GM21723 (cell line): Measurements from ENCODE around the gene SEC14L2.

ENCODE experiments used
- ATAC-seq: cut with Tn5 transposase; IDR thresholded peaks from one replicate; pipeline ENCODE4 v1.9.1; 2021; ENCODE audit warnings: mild to moderate bottlenecking, moderate library complexity; ENCODE audit not compliant: unreplicated experiment

SEC14L2 gene

DNA sequence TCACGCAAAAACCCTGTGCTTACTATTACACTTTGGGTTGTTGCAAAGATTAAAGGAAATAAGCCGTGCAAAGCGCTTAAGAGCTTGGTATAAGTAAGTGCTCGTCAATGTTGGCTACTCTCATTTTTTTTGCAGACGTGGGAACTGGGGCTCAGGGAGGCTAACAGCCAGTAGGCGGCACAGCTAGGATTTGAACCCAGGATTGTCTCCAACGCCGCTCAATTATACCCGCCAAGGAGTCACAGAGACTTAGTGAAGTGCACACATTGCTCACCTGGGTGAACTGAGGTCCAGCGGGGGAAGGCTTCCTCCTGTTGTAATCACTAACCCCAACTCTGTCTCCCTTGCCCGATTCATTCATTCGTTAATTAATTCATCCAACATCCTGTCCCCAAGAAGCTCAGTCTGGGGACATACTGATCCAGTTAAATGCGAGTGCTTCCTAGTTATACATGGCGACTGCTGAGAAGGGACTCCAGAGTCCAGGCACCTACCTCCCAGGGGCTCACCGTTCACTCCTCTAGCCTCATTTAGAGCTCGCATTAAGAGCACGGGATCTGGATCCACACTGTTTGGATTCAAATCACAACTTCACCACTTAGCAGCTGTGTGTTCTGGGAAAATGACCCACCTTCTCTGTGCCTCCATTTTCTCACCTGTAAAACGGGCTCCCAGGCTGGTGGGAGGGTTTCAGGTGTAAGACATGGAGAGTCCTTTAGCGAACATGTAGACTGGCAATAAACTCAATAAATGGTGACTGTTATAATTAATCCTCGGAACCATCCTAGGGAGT is 27.9 kb downstream of the SEC14L2 start:
- no peak for ATAC-seq

DNA sequence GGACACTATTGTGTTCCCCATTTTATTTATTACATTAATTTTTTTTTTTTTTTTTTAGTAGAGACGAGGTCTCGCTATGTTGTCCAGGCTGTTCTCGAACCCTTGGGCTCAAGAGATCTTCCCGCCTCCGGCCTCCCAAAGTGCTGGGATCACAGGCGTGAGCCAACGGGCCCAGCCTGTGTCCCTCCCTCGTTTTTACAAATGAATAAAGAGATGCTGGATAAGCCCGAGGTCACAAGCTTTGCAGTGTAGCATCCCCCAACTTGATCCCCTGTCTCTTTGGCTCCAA is 28.5 kb downstream of the SEC14L2 start:
- ATAC-seq: no peak

DNA sequence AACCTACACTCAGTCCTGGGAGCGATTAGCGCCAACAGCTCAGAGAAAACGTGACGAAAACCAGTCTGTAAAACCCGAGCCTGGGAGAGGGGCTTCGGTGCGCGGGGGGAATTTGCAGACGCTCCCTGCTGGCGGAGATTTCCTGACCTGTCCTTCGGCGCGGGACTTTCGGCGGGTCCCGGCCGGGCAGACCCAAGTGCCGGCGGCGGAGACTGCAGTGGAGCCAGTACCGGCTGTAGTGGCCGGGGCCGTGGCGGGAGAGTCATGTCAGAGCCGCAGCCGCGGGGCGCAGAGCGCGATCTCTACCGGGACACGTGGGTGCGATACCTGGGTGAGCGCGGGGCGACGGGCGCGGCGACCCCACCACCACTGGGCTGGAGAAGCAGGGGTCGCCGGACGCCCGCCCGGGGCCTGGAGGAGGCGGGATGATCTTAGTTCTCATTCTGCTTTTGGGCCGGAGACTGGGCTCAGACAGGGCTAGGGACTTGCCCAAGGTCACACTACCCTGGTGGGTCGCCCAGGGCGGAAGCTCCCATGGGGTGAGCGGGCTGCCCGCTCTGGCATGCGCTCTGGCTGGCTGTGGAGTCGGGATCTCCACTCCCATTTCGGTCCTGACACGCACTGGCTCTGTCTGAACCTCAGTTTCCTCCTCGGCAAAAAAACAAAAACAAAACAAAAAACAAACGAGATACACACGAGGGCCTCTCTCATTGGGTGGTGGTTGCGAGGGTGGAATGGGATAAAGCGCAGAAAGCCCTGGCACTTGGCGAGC is 29.0 kb downstream of the SEC14L2 start, which contains the start of gene MTFP1:
Gene MTFP1, plus strand, starts transcription at position 153 of the 772 bp plus-strand sequence. Its CDS starts 112 bp downstream, at position 265.
- no peak for ATAC-seq

DNA sequence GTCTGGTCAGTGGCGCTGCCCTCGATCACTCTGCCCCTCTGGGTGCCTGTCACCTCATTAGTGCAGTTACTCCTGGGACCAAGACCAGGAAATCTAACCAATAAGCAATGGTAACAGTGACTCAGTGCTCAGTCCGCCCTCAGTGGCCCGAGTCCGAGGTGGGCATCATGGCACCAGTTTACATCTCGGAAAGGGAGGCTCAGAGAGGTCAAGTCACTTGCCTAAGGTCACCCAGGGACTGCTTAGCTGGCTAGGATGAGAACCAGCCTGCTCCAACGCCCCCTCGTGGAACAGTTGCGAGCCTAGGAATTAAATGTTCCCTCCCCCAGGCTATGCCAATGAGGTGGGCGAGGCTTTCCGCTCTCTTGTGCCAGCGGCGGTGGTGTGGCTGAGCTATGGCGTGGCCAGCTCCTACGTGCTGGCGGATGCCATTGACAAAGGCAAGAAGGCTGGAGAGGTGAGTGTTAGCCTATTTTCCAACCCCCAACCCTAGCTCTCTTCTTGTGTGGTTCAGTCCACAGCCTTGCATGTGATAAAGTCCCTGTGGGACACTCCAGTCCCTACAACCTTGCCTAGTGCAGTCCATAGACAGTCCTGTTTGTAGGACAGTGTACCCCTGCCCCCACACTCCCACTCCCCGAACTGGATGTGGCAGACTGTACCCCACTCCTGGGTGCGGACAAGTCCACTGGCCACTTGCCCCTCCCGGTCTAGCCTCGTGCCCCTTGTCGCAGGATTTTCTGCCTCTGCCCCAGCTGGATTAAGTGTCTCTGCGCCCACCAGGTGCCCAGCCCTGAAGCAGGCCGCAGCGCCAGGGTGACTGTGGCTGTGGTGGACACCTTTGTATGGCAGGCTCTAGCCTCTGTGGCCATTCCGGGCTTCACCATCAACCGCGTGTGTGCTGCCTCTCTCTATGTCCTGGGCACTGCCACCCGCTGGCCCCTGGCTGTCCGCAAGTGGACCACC is 29.9 kb downstream of the SEC14L2 start:
- ATAC-seq: no peak

DNA sequence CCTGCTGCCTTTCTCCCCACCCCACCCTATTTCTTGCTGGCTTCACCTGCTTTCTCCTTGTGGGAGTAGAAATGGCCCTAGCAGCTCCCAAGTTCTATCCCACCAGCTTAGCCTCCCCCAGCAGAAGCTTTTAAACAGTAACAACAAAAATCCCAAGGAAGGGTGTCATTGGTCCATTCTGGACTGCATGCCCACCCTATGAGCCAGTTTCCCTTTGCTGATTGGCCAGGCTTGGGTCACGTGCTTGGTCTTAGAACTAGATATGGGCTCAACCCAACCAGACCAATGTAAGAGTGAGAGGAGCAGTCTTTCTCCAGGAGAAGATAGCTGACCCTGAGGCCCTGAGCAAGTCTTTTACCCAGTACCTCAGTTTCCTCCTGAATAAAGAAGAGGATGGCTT is 31.1 kb downstream of the SEC14L2 start:
- no peak for ATAC-seq

DNA sequence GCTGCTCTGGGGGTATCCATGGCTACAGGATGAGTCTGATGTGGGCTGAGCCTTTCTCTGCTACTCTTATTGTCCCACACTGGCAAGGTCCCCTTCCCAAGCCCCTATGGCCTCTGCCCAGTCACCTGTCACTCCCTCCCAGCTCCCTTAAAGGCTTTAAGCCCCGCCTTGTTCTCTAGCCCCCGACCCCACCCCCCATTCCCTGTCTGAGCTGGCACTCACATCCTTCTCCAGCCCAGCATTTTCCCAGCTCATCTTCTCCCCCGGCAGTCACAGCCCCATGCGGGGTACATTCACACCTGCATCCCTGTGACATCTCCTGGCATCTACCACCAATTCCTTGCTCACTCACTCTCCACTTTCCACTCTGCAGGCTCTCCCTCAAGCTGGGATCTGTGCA is 33.1 kb downstream of the SEC14L2 start:
- no peak for ATAC-seq

DNA sequence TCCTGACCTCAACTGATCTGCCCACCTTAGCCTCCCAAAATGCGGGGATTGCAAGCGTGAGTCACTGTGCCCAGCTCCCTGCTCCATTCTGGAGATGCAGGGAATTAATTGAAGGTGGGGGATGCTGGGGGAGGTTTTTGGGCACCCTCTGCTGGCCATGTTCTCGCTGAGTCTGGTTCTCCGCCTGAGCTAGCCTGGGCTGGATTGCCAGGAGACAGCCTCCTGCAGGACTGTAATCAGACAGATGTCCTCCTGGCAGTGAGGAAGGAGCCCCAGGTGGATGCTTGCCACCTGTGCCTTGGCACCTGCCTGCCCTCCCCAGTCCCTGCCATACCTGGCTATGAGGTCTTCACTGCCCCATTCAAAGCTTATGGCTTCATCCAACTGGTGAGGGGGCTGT is 34.1 kb downstream of the SEC14L2 start:
- ATAC-seq: no peak

DNA sequence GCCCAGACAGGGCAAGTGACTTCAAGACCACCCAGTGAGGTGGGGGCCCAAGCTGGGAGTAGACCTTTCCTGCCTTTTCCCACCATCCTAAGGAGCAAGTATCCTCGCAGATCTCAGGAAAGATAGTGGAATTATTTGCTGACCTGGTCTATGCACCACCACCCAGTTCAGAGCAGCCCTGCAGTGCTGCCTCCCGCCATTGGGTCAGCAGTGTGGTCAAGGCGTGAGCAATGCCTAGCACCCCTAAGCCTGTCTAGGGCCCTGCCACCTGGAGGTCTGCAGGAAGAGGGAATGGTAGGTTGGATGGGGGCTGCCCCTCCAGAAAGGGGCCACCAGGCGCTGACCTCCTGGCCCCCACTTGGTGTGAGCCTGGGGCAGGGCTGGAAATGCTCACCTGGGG is 35.3 kb downstream of the SEC14L2 start:
- no peak for ATAC-seq

DNA sequence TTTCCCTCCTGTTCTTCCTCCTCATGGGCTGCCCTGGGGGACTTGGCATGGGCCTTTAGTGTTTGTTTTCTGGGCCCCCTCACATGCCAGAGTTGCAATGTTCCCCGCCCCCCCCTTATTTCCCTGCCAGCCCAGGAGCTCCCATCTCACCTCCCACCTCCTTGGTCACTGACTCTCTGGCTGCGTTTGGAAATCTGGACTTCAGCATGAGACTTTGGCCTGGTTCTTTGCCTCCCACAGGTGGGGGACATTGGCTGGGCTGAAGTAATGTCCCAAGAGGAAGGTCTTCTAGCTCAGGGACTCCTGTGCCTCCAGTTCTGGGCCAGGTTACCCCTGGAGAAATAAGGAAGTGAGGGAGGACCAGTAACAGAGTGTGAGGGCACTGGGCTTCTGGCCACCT is 35.7 kb downstream of the SEC14L2 start:
- ATAC-seq: no peak

DNA sequence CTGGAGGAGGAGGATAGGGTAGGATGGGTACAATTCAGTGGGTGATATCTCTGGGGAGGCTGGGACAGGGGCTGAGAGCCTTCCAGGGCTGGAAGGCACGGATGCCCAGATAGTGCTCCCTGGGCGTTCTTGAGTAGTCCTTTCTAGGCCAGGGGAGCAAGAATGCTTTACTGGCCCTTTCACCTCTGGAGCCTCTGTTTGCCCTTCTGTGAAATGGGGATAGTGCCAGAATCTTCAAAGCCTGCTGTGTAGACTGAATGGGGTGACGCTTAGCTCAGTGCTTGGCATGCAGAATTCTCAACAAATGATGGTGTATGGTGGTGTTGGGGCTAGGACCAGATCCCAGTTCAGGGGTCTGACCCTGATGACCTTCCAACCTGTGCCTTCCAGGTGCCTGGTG is 36.4 kb downstream of the SEC14L2 start:
- no peak for ATAC-seq

DNA sequence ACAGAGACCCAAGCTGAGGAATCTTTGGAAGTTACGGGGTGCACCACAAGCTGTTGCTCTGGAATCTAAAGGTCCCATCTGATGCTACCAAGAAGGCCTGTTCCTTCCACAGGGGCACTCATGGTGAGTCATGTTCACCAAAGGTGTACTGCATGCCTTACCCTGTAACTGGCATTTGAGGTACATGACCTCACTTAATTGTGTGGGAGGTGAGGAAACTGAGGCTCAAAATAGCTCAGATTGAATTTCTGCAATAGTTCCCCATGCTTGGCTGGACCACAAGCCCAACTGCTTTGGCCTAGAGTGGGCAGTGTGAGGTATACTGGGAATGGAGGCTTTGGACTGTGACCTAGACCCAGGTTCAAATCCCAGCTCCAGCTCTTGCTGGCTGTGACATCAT is 37.0 kb downstream of the SEC14L2 start:
- no peak for ATAC-seq

DNA sequence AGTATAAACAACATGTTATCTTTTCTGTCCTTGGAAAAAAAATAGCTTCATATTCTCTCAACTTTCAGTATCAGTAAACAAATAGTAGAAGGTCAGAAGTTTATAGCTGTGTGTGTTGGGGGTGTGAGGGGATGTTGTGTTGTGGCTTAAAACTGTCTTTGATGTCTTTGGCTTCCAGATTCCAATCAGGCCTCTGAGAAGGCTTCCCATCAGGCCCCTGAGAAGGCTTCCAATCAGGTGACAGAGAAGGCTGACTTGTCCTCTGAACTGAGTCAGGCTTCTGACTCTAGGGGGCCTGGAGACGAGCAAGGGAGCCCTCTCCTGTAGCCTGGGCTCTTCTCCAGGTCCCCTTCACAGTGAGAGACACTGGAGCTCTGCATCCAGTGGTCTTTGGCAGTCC is 38.0 kb downstream of the SEC14L2 start:
- ATAC-seq: no peak

DNA sequence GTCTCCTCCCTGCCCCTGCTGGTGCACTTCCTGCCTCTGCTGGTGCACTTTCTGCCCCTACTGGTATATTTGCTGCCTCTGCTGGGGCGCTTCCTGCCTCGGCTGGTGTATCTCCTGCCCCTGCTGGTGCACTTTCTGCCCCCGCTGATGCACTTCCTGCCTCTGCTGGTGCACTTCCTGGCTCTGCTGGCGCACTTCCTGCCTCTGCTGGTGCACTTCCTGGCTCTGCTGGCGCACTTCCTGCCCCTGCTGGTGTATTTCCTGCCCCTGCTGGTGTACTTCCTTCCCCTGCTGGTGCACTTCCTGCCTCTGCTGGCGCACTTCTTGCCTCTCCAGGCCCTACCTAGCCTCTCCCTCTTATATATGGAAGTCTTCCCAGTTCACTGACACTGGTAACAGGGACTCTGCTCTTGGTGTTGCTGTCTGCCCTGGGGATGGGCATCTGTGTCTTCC is 38.9 kb downstream of the SEC14L2 start:
- ATAC-seq: no peak

DNA sequence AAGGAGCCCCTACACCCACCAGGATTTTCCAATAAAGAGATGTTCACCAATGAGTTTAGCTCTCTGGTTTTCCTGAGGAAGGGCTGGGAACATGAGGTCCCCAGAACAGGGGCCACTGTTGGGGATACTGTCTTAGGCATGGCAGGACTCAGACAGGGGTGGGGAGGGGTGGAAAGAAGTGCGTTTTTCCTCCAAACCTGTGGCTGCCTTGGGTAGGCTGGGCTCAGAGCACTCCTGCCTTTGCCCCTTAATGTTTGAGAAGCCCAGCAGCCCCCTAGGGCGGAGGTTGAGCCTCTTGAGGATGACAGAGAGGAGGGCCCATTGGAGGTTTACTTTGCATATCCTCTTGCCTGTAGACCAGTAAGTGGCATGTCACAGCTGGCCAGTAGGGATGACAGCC is 39.4 kb downstream of the SEC14L2 start:
- ATAC-seq: no peak

DNA sequence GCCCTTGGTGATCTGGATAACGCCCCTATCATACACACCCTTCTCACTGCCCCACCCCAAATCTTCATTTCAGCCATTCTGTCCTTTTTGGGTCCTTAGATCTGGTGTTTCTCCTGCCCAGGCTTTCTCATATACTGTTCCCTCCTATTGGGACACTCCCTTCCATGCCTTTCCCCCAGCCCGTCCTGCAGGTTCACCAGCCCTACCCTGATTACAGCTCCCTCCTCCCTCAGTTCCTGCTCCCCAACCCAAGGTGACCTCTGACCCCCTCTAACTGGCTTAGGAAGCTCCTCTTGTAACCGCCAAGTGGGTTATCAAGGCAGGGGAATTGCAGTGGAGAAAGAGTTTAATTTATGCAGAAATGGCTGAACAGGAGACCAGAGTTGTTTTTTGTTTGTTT is 41.7 kb downstream of the SEC14L2 start:
- ATAC-seq: no peak

DNA sequence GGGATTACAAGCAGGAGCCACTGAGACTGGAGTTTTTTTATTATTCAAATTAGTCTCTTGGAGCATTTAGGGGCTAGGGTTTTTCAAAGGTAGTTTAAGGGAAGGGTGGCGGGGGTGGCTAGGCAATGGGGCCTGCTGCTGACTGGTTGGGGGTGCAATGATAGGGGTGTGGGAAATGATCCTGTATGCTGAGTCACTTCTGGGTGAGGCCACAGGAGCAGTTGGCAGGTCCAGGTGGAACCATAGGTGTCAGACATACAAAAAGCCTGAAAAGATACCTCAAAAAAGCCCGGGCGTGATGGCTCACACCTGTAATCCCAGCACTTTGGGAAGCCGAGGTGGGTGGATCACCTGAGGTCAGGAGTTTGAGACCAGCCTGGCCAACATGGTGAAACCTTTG is 42.4 kb downstream of the SEC14L2 start:
- no peak for ATAC-seq

DNA sequence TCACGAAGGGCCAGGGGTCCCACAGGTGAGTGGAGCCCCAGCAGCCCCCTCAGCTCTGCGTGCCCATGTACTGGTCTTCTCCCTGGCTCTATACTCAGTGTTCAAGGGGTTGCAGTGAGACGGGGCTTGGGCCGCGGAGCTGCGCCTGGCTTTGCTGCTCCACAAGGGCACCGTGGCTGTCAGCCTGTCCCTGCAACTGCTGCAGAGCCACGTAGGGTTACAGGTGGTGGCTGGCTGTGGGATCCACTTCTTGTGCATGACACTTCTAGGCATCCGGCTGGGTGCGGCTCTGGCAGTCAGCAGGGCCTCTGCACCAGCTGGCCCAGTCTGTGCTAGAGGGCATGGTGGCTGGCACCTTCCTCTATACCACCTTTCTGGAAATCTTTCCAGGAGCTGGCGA is 43.0 kb downstream of the SEC14L2 start:
- ATAC-seq: no peak

DNA sequence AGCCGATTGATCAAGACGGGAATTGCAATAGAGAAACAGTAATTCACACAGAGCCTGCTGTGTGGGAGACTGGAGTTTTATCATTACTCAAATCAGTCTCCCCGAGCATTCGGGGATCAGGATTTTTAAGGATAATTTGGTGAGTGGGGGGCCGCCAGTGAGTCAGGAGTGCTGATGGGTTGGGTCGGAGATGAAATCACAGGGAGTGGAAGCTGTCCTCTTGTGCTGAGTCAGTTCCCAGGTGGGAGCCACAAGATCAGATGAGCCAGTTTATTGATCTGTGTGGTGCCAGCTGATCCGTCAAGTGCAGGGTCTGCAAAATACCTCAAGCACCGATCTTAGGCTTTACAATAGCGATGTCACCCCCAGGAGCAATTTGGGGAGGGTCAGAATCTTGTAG is 44.3 kb downstream of the SEC14L2 start:
- no peak for ATAC-seq

DNA sequence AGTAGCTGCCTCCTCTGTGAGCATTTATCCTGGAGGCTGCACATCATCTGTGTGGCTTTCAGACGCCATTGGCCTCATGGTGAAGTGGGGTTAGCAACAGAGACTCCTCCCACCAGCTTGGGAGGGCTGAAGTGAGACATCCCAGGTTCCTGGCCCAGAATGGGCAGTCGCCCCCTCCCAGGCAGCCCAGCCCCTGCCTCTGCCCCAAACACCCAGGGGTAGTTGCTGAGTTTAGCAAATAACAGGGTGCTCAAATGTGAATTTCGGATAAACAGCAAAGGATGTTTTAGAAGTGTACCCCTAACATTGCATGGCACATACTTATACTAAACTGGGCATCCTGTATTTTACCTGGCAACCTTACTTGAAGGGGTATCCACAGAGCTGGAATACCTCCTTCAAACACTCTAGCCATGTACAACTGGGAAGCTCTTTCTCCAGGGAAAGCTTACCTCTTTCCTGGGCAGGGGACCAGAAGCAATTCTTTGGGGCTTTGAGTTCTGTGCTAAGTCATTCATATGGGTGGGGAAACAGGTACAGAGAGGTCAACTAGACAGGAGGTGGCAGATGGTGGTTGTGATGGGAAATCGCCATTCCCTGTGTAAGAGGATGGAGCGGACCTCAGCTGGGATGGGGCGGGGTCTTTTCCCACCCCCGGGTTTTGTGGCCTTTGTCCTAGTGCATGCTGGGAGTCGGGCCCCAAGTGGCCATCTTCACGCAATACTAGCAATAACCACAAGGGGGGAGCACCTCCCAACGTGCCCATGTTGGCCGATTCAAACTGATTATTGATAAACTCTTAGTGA is 48.0 kb downstream of the SEC14L2 start:
- ATAC-seq: no peak

DNA sequence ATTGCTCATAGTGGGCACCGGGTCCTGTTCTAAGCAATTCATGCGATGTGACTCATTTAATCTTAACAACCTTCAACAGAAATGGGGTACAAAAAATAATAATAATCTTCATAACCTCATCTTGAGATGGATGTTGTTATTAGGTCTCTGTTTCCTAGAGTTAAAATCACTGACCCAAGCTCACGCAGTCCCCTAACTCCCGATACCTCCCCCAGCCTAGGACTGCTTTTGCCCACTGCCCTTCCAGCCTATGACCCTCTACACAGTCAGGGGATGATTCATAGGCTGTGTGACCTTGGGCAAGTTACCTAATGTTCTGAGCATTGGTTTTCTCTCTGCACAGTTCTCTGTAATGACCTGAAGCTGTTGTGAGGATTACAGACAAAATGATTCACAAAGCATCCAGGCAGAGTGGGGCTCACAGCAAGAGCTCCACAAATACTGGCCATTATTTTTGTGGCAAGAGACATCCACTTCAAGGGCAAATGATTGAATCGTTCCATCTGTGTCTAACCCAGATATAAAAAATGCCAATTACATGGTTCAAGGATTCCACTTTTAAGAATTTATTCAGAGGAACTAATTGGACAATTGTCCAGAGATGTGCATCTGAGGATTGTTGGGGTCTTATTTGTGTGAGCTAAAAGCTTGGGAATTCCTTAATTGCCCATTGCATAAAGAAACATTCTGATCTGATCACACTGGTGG is 48.8 kb downstream of the SEC14L2 start:
- ATAC-seq: no peak
